MM.1S (cell line): Measurements from ENCODE around the gene POLR1B.

ENCODE experiments used
- DNase-seq: peaks from one replicate; pipeline ENCODE4 v3.0.0-alpha.2; 2015
- H2AFZ ChIP-seq: fragments of 300-600 bp; sonication (generic); 2 replicates; pipeline ENCODE4 v1.6.0; 2016; ENCODE audit warnings: antibody characterized with exemption, low read length
- H3F3A ChIP-seq: fragments of 300-600 bp; sonication (generic); 2 replicates; pipeline ENCODE4 v1.6.1; 2016; ENCODE audit warnings: mild to moderate bottlenecking, antibody characterized with exemption, low read length, moderate library complexity, mixed read lengths; ENCODE audit not compliant: insufficient read depth
- H3K27ac ChIP-seq: fragments of 300-600 bp; sonication (generic); 2 replicates; pipeline ENCODE4 v1.5.1; 2016; ENCODE audit warnings: mild to moderate bottlenecking, low read length
- H3K27me3 ChIP-seq: fragments of 300-600 bp; sonication (generic); replicated peaks from 2 replicates; pipeline ENCODE4 v1.6.0; 2016; ENCODE audit warnings: low read length; ENCODE audit not compliant: insufficient read depth
- H3K36me3 ChIP-seq: fragments of 300-600 bp; sonication (generic); replicated peaks from 2 replicates; pipeline ENCODE4 v1.6.1; 2016; ENCODE audit warnings: mild to moderate bottlenecking, low read length, mixed read lengths; ENCODE audit not compliant: insufficient read depth
- H3K4me1 ChIP-seq: fragments of 300-600 bp; sonication (generic); 2 replicates; pipeline ENCODE4 v1.6.1; 2016; ENCODE audit warnings: low read length, mixed read lengths
- H3K4me2 ChIP-seq: fragments of 300-600 bp; sonication (generic); 2 replicates; pipeline ENCODE4 v1.6.0; 2016; ENCODE audit warnings: low read depth, low read length
- H3K4me3 ChIP-seq: fragments of 300-600 bp; sonication (generic); 2 replicates; pipeline ENCODE4 v1.5.1; 2016; ENCODE audit warnings: low read length, mixed read lengths
- H3K79me2 ChIP-seq: fragments of 300-600 bp; sonication (generic); 2 replicates; pipeline ENCODE4 v1.6.1; 2016; ENCODE audit warnings: mixed run types, low read length, mixed read lengths
- H3K9ac ChIP-seq: fragments of 300-600 bp; sonication (generic); 2 replicates; pipeline ENCODE4 v1.6.1; 2016; ENCODE audit warnings: low read length, mixed read lengths
- H3K9me2 ChIP-seq: fragments of 300-600 bp; sonication (generic); replicated peaks from 2 replicates; pipeline ENCODE4 v1.6.1; 2016; ENCODE audit warnings: mild to moderate bottlenecking, low read length, mixed read lengths; ENCODE audit not compliant: insufficient read depth
- H3K9me3 ChIP-seq: fragments of 300-600 bp; sonication (generic); replicated peaks from 2 replicates; pipeline ENCODE4 v1.6.1; 2016; ENCODE audit warnings: mild to moderate bottlenecking, low read length, mixed read lengths; ENCODE audit not compliant: insufficient read depth
- H4K20me1 ChIP-seq: fragments of 300-600 bp; sonication (generic); 2 replicates; pipeline ENCODE4 v1.6.1; 2016; ENCODE audit warnings: mild to moderate bottlenecking, low read length, moderate library complexity, mixed read lengths; ENCODE audit not compliant: insufficient read depth
- EZH2 ChIP-seq: fragments of 300-600 bp; sonication (generic); optimal IDR thresholded peaks from 2 replicates; pipeline ENCODE3; 2017; ENCODE audit warnings: low read depth, mild to moderate bottlenecking, antibody characterized with exemption, low read length, mixed read lengths
- EZH2phosphoT487 ChIP-seq: fragments of 300-600 bp; sonication (generic); IDR thresholded peaks from 2 replicates; pipeline ENCODE4 v1.6.1; 2018; ENCODE audit warnings: antibody characterized with exemption, low read length
- TF ChIP-seq, protein P1 (sequence below): fragments of 300-600 bp; sonication (generic); IDR thresholded peaks from 2 replicates; pipeline ENCODE4 v1.5.1; 2016; ENCODE audit warnings: antibody characterized with exemption, low read length, mixed read lengths

Gene POLR1B

DNA sequence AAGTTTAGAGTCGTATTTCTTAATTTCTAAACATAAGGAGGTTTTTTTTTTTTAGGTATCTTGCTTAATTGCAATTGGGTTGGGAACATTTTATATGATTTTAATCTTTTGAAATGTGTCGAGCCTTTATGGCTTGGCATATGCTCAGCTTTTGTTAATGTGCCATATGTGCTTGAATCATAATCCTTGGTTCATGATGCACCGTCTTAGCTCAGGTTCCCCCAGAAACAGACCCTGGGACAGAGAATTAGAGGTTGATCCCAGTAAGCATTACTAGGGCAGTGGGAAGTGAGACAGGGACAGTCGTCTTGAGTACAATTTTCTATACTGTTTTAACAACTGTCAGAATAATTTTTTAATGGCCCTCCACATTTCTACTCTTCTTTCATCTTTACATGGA lies 51.5 kb downstream of the POLR1B start:
- H3K4me3 ChIP-seq: no peak overlapping the region
- H3K9me2 ChIP-seq: no peaks in the 10 kb centered on the region
- TF ChIP-seq, protein P1, sequence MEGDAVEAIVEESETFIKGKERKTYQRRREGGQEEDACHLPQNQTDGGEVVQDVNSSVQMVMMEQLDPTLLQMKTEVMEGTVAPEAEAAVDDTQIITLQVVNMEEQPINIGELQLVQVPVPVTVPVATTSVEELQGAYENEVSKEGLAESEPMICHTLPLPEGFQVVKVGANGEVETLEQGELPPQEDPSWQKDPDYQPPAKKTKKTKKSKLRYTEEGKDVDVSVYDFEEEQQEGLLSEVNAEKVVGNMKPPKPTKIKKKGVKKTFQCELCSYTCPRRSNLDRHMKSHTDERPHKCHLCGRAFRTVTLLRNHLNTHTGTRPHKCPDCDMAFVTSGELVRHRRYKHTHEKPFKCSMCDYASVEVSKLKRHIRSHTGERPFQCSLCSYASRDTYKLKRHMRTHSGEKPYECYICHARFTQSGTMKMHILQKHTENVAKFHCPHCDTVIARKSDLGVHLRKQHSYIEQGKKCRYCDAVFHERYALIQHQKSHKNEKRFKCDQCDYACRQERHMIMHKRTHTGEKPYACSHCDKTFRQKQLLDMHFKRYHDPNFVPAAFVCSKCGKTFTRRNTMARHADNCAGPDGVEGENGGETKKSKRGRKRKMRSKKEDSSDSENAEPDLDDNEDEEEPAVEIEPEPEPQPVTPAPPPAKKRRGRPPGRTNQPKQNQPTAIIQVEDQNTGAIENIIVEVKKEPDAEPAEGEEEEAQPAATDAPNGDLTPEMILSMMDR: no peak
- TF ChIP-seq EZH2phosphoT487 (no peak), EZH2 (no peak)
- no peaks in the 10 kb centered on the region for H3K79me2 ChIP-seq
- no peaks in the 10 kb centered on the region for H3K4me1 ChIP-seq
- no peaks in the 10 kb centered on the region for H3K9me3 ChIP-seq
- H3F3A ChIP-seq: no peaks in the 10 kb centered on the region
- H3K4me2 ChIP-seq: no peak overlapping the region
- no peak overlapping the region for H3K27ac ChIP-seq
- no peaks in the 10 kb centered on the region for H4K20me1 ChIP-seq
- H3K27me3 ChIP-seq: no peaks in the 10 kb centered on the region
- no peak for DNase-seq
- no peak overlapping the region for H2AFZ ChIP-seq
- no peak overlapping the region for H3K9ac ChIP-seq
- no peaks in the 10 kb centered on the region for H3K36me3 ChIP-seq

DNA sequence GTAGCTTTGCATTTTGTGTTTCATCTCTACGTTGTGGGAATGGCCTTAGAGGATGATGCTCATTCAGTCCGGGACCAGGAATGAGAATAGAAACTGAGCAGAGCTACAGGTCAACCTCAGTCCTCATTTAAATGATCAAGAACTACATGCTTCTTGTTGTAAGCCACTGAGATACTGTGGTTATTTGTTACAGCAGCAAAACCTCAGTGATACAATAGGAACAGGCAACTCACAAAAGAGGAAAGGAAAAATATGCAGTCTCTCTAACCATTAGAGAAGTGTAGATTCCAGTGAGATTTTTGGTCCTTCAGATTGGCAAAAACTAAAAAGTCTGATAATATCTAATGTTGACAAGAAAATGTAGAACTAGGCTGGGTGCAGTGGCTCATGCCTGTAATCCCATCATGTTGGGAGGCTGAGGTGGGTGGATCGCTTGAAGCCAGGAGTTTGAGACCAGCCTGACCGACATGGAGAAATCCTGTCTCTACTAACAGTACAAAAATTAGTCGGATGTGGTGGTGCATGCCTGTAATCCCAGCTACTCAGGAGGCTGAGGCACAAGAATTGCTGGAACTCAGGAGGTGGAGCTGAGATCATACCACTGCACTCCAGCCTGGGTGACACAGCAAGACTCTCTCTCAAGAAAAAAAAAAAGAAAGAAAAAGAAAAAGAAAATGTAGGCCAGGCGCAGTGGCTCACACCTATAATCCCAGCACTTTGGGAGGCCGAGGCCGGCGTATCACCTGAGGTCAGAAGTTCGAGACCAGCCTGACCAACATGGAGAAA lies 55.5 kb downstream of the POLR1B start:
- no peak overlapping the region for H3K27ac ChIP-seq
- DNase-seq: no peak
- H3K79me2 ChIP-seq: no peaks in the 10 kb centered on the region
- no peaks in the 10 kb centered on the region for H3F3A ChIP-seq
- H3K4me2 ChIP-seq: no peak overlapping the region
- no peak overlapping the region for H2AFZ ChIP-seq
- no peaks in the 10 kb centered on the region for H4K20me1 ChIP-seq
- H3K36me3 ChIP-seq: no peaks in the 10 kb centered on the region
- no peak overlapping the region for H3K9ac ChIP-seq
- H3K4me1 ChIP-seq: no peaks in the 10 kb centered on the region
- H3K9me3 ChIP-seq: no peaks in the 10 kb centered on the region
- H3K4me3 ChIP-seq: no peak overlapping the region
- no peaks in the 10 kb centered on the region for H3K27me3 ChIP-seq
- H3K9me2 ChIP-seq: no peaks in the 10 kb centered on the region
- TF ChIP-seq, protein P1: no peak
- TF ChIP-seq EZH2phosphoT487 (no peak), EZH2 (no peak)

DNA sequence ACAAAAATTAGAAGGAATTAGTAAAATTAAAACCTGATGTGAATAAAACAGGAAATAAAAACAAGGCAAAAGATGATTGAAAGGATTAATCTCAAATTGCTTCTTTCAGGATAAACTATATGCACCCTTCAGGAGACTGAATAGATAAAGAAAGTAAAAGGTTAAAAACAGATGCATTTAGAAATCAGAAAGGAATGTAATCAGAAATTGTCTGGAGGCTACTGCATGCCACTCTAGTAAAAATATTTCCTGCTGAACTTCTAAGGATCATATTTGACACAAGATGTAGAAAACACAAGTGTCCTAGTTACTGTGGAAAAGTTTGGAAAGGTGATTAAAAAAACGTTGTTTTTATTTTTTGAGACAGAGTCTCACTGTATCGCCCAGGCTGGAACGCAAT lies 58.4 kb downstream of the POLR1B start:
- H3K4me1 ChIP-seq: no peaks in the 10 kb centered on the region
- TF ChIP-seq EZH2 (no peak), EZH2phosphoT487 (no peak)
- TF ChIP-seq, protein P1: no peak
- no peaks in the 10 kb centered on the region for H4K20me1 ChIP-seq
- H3K27me3 ChIP-seq: no peaks in the 10 kb centered on the region
- H3K4me3 ChIP-seq: no peak overlapping the region
- H2AFZ ChIP-seq: no peak overlapping the region
- H3K79me2 ChIP-seq: no peaks in the 10 kb centered on the region
- H3K9me3 ChIP-seq: no peaks in the 10 kb centered on the region
- no peaks in the 10 kb centered on the region for H3K9me2 ChIP-seq
- H3K4me2 ChIP-seq: no peak overlapping the region
- no peaks in the 10 kb centered on the region for H3K36me3 ChIP-seq
- H3K9ac ChIP-seq: no peak overlapping the region
- no peak for DNase-seq
- H3K27ac ChIP-seq: no peak overlapping the region
- H3F3A ChIP-seq: no peaks in the 10 kb centered on the region
